NCI-H460 (cell line): Measurements from ENCODE around the gene FXYD3. TPM values are rescaled to one million over a fixed set of nuclear protein-coding genes. Genes with fewer than 3 reads are reported as not detected.
"Not testable (repeated sequence)": the region's sequence is repeated elsewhere in the genome, so short reads cannot be mapped to it uniquely, and the experiment has no call there.

ENCODE experiments used
- DNase-seq: peaks from one replicate; pipeline ENCODE4 v3.0.0-alpha.2; 2016; ENCODE audit warnings: low read depth; ENCODE audit errors: extremely low read depth
- total RNA-seq: library from RNA; depleted of rRNA; stranded (reverse); fragments of >200 nt; shearing (Covaris generic); gene quantifications from 2 replicates; pipeline ENCODE4 v1.2.3, GENCODE V29; 2014

The FXYD3 gene
- total RNA-seq, 1 experiment from 2014 or later = not detected

- no peak for DNase-seq
Measured at GRCh38 chr19:35123573-35123972, 8.0 kb downstream of the FXYD3 start.

GRCh38 chr19:35124098-35125060 lies 8.8 kb downstream of the FXYD3 start:
- peak; percentile 85 for DNase-seq

DNA sequence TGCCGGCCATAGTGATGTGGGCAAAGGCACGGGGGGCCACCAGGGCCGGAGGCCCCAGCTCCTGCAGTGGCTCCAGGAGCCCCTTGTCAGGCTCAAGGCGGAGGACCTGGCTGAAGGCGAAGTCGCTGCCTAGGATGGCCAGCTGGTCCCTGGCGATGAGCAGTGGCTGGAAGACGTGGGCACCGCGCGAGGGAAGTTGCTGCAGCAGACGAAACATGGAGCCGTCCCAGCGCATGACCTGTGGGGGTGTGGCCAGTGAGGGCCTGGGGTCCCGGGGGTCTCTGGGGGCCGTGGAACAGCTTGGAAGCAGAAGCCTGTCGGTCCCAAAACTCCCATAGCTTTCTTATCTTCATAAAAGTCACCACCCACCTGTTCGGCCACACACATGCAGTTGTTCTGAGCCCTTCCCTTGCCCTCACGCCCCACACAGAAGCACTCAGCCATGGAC lies 9.7 kb downstream of the FXYD3 start:
- DNase-seq = no peak

DNA sequence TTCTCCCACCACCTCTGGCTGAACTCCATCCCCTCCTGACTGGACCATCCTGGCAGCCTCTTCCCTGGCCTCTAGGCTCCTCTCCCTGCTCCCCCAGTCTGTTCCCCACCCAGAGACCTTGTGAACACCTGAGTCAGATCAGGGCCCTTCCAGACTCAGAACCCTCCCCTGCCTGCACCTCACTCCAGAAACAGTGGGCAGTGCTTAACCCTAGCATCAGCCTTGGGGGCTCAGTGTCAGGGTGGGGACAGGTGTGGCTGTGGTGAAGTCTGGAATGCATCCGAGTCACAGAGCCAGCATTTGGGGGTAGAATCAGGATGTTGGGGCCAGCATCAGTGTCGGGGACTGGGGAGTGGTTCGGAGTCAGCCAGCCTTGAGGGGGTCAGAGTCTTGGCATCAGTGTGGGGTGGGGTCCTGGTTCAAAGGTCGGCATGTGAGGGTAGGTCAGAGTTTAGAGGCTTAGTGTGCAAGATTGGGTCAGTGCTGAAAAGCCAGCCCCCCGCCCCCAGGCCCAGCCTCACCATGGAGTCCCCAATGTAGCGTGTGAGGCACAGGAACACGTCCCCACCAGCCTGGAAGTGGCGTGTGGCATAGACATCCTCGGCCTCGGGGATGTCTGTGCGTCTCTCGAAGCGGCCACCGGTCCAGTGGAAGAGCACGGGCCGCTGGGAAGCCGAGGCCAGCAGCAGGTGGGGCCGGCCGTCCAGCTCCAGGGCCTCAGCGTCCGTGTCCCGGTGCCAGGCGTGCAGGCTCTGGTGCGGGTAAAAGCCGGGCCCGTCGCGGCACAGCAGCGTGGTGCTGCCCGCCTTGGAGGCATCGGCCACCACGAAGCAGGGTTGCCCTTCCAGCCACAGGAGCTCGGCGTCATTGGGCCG lies 10.4 kb downstream of the FXYD3 start:
- no peak for DNase-seq

DNA sequence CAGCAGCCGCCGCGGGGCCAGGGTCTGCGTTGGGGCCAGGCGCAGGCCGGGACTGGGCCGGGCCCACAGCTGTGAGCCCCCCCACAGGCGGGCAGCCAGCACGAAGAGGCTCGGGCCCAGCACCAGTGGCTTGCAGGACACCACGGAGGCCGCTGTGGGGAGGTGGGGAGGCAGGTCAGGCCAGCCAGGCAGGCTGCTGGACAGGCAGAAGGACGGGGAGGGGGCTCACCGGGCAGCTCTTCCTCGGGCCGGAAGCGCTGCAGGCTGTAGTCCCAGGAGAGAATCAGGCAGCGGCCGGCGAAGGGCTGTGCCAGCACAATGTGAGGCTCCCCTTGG lies 11.0 kb downstream of the FXYD3 start:
- no peak for DNase-seq

- no peak for DNase-seq
Measured at GRCh38 chr19:35127871-35128270, 12.2 kb downstream of the FXYD3 start.

- DNase-seq = no peak
Measured at GRCh38 chr19:35128398-35129057, 12.9 kb downstream of the FXYD3 start.

DNA sequence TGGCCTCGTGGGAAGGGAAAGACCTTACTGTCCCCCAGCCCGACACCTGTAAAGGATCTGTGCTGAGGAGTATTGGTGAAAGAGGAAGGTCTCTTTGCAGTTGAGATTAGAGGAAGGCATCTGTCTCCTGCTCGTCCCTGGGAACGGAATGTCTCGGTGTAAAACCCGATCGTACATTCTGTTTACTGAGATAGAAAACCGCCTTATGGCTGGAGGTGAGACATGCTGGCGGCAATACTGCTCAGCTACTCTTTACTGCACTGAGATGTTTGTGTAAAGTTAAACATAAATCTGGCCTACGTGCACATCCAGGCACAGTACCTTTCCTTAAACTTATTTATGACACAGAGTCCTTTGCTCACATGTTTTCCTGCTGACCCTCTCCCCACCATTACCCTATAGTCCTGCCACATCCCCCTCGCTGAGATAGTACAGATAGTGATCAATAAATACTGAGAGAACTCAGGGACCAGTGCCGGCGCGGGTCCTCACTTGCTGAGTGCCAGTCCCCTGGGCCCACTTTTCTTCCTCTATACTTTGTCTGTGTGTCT lies 14.2 kb downstream of the FXYD3 start:
- not testable (repeated sequence) for DNase-seq

GRCh38 chr19:35130761-35131720 lies 15.4 kb downstream of the FXYD3 start:
- no peak for DNase-seq

GRCh38 chr19:35132254-35132653 lies 16.6 kb downstream of the FXYD3 start:
- no peak for DNase-seq

GRCh38 chr19:35133826-35134225 lies 18.2 kb downstream of the FXYD3 start:
- DNase-seq = no peak

GRCh38 chr19:35134601-35135242 lies 19.1 kb downstream of the FXYD3 start, which contains the start of gene LGI4:
Gene LGI4, minus strand, starts transcription at chr19:35135059. Its CDS starts 379 bp downstream, at chr19:35134680.
- DNase-seq = no peak

- peak; percentile 50 for DNase-seq
Measured at GRCh38 chr19:35135389-35135909, 19.8 kb downstream of the FXYD3 start.

DNA sequence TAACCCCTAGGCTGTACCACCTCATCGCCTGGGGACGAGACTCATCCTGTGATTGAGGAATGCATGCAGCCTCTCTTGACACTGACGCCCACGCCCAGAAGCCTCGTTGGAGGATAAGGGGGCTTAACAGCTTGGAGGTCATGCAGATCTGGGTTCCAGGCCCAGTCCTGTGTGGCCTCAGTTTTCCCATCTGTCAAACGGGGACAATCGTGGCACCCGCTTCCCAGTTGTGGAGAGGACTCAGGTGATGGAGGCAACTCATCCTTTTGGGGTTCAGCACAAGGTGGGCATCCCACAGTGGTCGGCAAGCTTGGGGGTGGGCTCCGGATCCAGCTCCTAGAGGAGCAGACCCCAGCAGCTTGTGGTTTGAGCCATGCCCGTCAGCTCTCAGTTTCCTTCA lies 20.6 kb downstream of the FXYD3 start:
- DNase-seq = no peak

GRCh38 chr19:35136977-35137702 lies 21.5 kb downstream of the FXYD3 start:
- DNase-seq = no peak

DNA sequence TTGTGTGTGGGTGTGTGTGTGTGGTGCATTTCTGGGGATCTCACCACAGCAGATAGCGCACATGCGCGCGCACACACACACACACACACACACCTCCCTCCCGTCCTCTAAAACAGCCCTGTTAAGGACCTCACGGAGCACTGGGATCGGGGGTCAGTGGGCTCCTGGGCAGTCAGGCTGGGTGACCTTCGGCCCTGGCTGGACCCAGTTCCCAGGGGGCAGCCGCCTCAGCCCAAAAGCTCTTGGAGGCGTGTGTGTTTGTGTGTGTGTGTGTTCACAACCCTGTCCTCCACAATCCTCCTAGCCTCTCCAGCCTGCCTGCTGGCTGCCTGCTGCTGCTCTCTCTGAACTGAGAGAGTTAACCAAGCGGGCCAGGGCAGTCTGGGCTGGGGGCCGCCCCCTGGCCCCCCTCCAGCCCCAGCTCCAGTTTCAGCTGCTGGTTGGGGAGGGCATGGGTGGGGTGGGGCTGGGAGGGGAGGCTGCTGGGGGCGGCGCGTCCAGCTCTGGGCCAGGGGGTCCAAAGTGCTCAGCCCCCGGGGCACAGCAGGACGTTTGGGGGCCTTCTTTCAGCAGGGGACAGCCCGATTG lies 22.8 kb downstream of the FXYD3 start, which contains the start of gene FXYD1:
Gene FXYD1 (plus strand): TSS at position 520 of the 588 bp plus-strand sequence. CDS start 1,256 bp downstream, outside the sequence.
- no peak for DNase-seq

DNA sequence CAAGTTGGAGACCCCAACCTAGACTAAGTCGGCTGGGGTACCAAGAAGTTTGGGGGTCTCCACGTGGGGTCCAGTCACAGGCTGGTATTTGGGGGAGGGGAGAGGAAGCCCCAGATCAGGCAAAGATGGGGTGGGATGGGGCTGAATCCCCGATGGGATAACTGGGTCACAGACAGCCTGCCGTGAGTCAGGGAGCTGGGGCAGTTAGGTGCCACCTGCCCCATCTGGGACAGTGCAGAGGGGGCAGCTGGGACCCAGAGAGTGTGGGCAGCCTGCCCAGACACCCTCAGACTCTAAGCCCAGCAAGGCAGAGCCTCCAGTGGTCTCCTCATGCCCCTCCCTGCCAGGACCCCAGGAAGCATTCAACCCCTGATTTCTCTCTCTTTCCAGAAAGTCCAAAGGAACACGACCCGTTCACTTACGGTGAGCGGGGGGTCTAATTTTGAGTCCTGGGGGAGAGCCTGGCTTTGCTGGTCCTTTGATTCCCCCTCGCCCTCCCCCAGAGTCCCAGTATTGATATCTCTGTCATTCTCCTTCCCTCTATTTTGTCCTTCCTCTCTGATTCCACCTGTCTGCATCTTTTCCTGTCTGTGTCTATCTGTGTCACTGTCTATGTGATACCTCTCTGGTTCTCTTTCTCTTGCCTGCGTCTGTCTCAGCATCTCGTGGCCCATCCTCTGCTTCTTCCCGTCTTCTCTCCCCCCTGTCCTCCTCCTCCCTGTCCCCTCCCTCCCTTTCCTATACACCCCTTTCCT lies 24.8 kb downstream of the FXYD3 start:
- DNase-seq = no peak
